Left colon (tissue), 2 donors: ENCODE results near the gene NUDT8. TPM values are rescaled to one million over a fixed set of nuclear protein-coding genes. Genes with fewer than 3 reads are reported as not detected.
A peak's percentile ranks its signal among the peaks of the same experiment; 100 is the strongest.
"Not testable (repeated sequence)": the region's sequence is repeated elsewhere in the genome, so short reads cannot be mapped to it uniquely, and the experiment has no call there.

Experiments used
- ATAC-seq: fragments of 200-7000 bp; cut with Tn5 transposase; one replicate; pipeline ENCODE4 v1.9.1; 2020; ENCODE audit warnings: mild to moderate bottlenecking, moderate library complexity
- DNase-seq, 2 donors: peaks; one replicate each; pipeline ENCODE4 v3.0.0-alpha.2; 2020
- intact Hi-C, 2 donors: fragments of 100-400 bp; cut with DNase I in 1 of 2; cut with micrococcal nuclease in 1 of 2; formaldehyde crosslinking; loops; one replicate each; pipeline versions ENCODE4 v1.11.2 to v1.14.0; 2022; cut with DNase I, micrococcal nuclease
- total RNA-seq, 2 donors: library from RNA; stranded (reverse); fragmentation: NEBNext Ultra II Directional; extraction: Animal tissue kit (Norgen Biotek cat#: 25700); gene quantifications; one replicate each; pipeline ENCODE4 v1.2.1, GENCODE V29; 2021
- donor health status: DM: no; HTN: no; CAD: no.
- donor health status: DM: yes; HTN: yes; CAD: no.

NUDT8 gene
- total RNA-seq, 2 donors from 2014 or later = 28.8 to 49.8 TPM

- DNase-seq (peak in 1 of 2 donors; percentile 28), ATAC-seq (no peak)
Observed at GRCh38 chr11:67645521-67646461, 16.1 kb upstream of the NUDT8 start.

GRCh38 chr11:67644472-67645418 lies 15.0 kb upstream of the NUDT8 start:
- no peak for DNase-seq
- no peak for ATAC-seq
- intact Hi-C loops = no loop called here

More at GRCh38 chr11:67645521-67646461, 16.1 kb upstream of the NUDT8 start:
- intact Hi-C loops = no loop called here

GRCh38 chr11:67644042-67644441 lies 14.3 kb upstream of the NUDT8 start:
- DNase-seq (no peak), ATAC-seq (no peak)
- intact Hi-C loops = no loop called here

GRCh38 chr11:67642173-67643120 lies 12.7 kb upstream of the NUDT8 start:
- ATAC-seq (no peak), DNase-seq (no peak)
- intact Hi-C loops = no loop called here

GRCh38 chr11:67641338-67642172 lies 11.8 kb upstream of the NUDT8 start:
- ATAC-seq (no peak), DNase-seq (no peak)
- intact Hi-C loops = no loop called here

- DNase-seq (no peak), ATAC-seq (no peak)
- intact Hi-C loops = no loop called here
Observed at GRCh38 chr11:67640758-67641337, 11.1 kb upstream of the NUDT8 start.

- peak; percentile 77 for ATAC-seq
- intact Hi-C loops = no loop called here
- DNase-seq = peak in 1 of 2 donors; percentile 84
Observed at GRCh38 chr11:67640021-67640757, 10.5 kb upstream of the NUDT8 start.

DNA sequence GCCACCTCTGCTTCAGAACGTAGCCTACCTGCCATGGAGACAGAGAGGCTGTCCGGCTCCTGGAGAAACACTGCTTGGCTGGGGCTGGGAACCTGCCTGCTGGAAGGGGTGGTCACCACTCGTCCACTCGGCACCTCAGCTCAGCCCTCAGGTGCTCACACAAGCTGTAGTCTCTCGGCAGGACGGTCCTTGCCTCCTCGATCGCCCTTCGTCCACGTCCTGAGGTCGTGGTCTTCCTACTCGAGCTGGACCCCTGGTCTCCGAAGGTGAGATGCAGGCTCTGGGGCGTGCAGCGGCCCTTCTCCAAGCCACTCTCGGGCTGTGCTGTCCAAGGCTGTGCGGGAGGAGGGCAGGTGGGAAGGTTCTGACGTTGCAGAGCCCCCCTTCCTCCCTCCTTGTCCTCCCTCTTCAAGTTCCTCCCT lies 9.7 kb upstream of the NUDT8 start, which contains the start of gene TBX10:
Gene TBX10 (minus strand): TSS at position 326 of the 422 bp plus-strand sequence. CDS start 291 bp downstream, at position 35.
- intact Hi-C loops = no loop called here
- ATAC-seq = no peak
- DNase-seq = no peak

- ATAC-seq (no peak), DNase-seq (peak in 1 of 2 donors; percentile 14)
- intact Hi-C loops = no loop called here
Observed at GRCh38 chr11:67638535-67639437, 9.0 kb upstream of the NUDT8 start.

GRCh38 chr11:67637441-67637840 lies 7.7 kb upstream of the NUDT8 start:
- intact Hi-C loops, ATAC-seq: not testable (repeated sequence)
- DNase-seq = peak in 1 of 2 donors; percentile 29

- intact Hi-C loops = no loop called here
- no peak for DNase-seq
- no peak for ATAC-seq
Observed at GRCh38 chr11:67636962-67637361, 7.2 kb upstream of the NUDT8 start.

DNA sequence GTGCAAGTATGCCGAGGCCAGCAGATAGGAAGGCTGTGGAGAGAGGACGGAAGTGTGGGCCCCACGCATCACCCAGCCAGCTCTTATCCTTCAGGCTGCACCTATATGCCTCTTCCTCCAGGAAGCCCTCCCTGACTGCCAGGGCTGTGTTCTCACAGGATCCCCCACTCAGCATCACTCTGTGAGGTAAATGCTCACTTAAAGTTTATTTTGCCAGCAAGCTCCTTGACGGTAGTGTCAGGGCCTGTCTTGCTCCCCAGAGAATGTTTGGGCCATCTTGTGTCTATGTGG lies 5.4 kb upstream of the NUDT8 start:
- no peak for ATAC-seq
- intact Hi-C loops = no loop called here
- no peak for DNase-seq

DNA sequence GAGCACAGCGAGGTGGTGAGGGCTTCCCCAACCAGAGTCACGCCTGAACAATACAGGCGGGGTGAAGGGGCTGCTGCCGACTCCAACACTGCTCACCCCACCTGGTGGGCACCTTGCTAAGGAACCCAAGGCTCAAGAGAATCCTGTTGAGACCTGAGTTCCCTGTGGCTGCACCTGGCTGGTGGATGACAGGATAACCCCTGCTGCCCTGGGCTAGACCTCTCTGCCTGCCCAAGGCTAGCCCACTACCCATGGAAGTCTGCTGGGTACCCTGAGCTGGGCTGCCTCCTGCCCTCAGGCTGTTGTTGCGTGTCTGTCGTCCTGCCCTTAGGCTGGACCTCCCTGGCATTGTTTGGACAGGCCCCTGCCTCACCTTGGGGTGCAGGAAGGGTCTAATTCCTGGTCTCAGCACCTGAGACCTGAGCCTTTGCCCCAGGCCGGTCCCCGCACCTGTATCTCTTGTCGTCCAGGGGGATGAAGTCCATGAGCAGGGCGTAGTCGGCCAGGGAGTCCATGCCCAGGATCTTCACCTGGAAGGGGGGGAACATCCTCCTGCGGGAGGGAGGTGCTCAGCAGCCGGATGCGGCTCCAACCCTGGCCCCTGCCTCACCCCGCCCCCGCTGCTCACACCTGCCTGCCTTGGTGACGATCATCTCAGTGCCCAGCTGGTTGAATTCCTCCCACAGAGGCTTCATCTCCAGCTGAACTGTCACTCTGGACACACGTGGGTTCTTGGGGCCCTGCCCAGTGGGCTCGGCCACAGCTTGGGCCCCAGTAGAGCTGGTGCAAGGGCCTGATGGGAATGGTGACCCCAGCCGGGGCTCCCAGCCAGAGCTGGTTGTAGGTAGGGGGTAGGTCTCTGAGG lies 4.9 kb upstream of the NUDT8 start:
- ATAC-seq (peak; percentile 12), DNase-seq (peak; percentile 63 to 87)
- intact Hi-C loops = no loop called here

- ATAC-seq (no peak), DNase-seq (peak in 1 of 2 donors; percentile 39)
- intact Hi-C loops = no loop called here
Observed at GRCh38 chr11:67633758-67634365, 4.1 kb upstream of the NUDT8 start.
